SK-N-SH treated with all-trans-retinoic acid at 6 μM for 48 hours (cell line): ENCODE results near the gene ALKBH5.
A peak's percentile ranks its signal among the peaks of the same experiment; 100 is the strongest.

ENCODE experiments used
- ATAC-seq: fragments of 200-7000 bp; cut with Tn5 transposase; 3 replicates; pipeline ENCODE4 v1.9.1; 2020; ENCODE audit warnings: mild to moderate bottlenecking, moderate library complexity
- ARNTL ChIP-seq: fragments of 450-650 bp; formaldehyde crosslinking; IDR thresholded peaks from 2 replicates; pipeline ENCODE4 v1.5.0; 2020; ENCODE audit warnings: low read depth, mild to moderate bottlenecking, moderate library complexity, borderline replicate concordance
- BACH2 ChIP-seq: fragments of 250-450 bp; sonication (Bioruptor Pico); IDR thresholded peaks from 2 replicates; pipeline ENCODE4 v1.9.0; 2021; ENCODE audit warnings: mild to moderate bottlenecking, borderline replicate concordance
- CREB5 ChIP-seq: fragments of 250-450 bp; sonication (Bioruptor Pico); IDR thresholded peaks from 2 replicates; pipeline ENCODE4 v1.5.1; 2020; ENCODE audit warnings: low read depth, mild to moderate bottlenecking, moderate library complexity
- CSDC2 ChIP-seq: fragments of 250-450 bp; sonication (Bioruptor Pico); IDR thresholded peaks from 2 replicates; pipeline ENCODE4 v1.5.0; 2020; ENCODE audit warnings: mild to moderate bottlenecking, moderate library complexity
- CSRNP3 ChIP-seq: fragments of 250-450 bp; sonication (Bioruptor Pico); IDR thresholded peaks from 2 replicates; pipeline ENCODE4 v1.5.1; 2021; ENCODE audit warnings: mild to moderate bottlenecking, moderate library complexity
- ESRRG ChIP-seq: fragments of 250-450 bp; sonication (Bioruptor Pico); IDR thresholded peaks from 2 replicates; pipeline ENCODE4 v1.6.1; 2021; ENCODE audit warnings: mild to moderate bottlenecking
- GLIS3 ChIP-seq: fragments of 250-450 bp; sonication (Bioruptor Pico); IDR thresholded peaks from 2 replicates; pipeline ENCODE4 v1.5.0; 2020; ENCODE audit warnings: mild to moderate bottlenecking, moderate library complexity
- ISL1 ChIP-seq: fragments of 250-450 bp; sonication (Bioruptor Pico); IDR thresholded peaks from 2 replicates; pipeline ENCODE4 v2.1.2; 2022; ENCODE audit warnings: mild to moderate bottlenecking, moderate library complexity
- OSR1 ChIP-seq: fragments of 250-450 bp; sonication (Bioruptor Pico); IDR thresholded peaks from 2 replicates; pipeline ENCODE4 v1.8.0; 2022; ENCODE audit warnings: moderate library complexity, mild to moderate bottlenecking, inconsistent platforms
- PATZ1 ChIP-seq: fragments of 250-450 bp; sonication (Bioruptor Pico); IDR thresholded peaks from 2 replicates; pipeline ENCODE4 v1.8.0; 2020; ENCODE audit warnings: mild to moderate bottlenecking, moderate library complexity, borderline replicate concordance
- POU6F1 ChIP-seq: fragments of 250-450 bp; sonication (Bioruptor Pico); IDR thresholded peaks from 2 replicates; pipeline ENCODE4 v1.8.0; 2021; ENCODE audit warnings: low read depth, mild to moderate bottlenecking, moderate library complexity, borderline replicate concordance
- PPARA ChIP-seq: fragments of 250-450 bp; sonication (Bioruptor Pico); IDR thresholded peaks from 2 replicates; pipeline ENCODE4 v1.5.0; 2020; ENCODE audit warnings: mild to moderate bottlenecking, borderline replicate concordance
- RARB ChIP-seq: fragments of 250-450 bp; sonication (Bioruptor Pico); IDR thresholded peaks from 2 replicates; pipeline ENCODE4 v1.8.0; 2021; ENCODE audit warnings: mild to moderate bottlenecking, moderate library complexity
- SNAI2 ChIP-seq: fragments of 250-450 bp; sonication (Bioruptor Pico); IDR thresholded peaks from 2 replicates; pipeline ENCODE4 v1.5.0; 2020; ENCODE audit warnings: mild to moderate bottlenecking, moderate library complexity
- TCF4 ChIP-seq: fragments of 250-450 bp; sonication (Bioruptor Pico); IDR thresholded peaks from 2 replicates; pipeline ENCODE4 v1.8.0; 2021; ENCODE audit warnings: mild to moderate bottlenecking, moderate library complexity, borderline replicate concordance
- TSHZ2 ChIP-seq: fragments of 250-450 bp; sonication (Bioruptor Pico); IDR thresholded peaks from 2 replicates; pipeline ENCODE4 v1.5.0; 2020; ENCODE audit warnings: mild to moderate bottlenecking, moderate library complexity
- ZC3H10 ChIP-seq: fragments of 250-450 bp; sonication (Bioruptor Pico); IDR thresholded peaks from 2 replicates; pipeline ENCODE4 v1.5.1; 2021; ENCODE audit warnings: mild to moderate bottlenecking, moderate library complexity
- ZFP30 ChIP-seq: fragments of 450-650 bp; formaldehyde crosslinking; IDR thresholded peaks from 2 replicates; pipeline ENCODE4 v1.5.0; 2022; ENCODE audit warnings: mild to moderate bottlenecking, moderate library complexity
- ZNF8 ChIP-seq: fragments of 450-650 bp; formaldehyde crosslinking; IDR thresholded peaks from 2 replicates; pipeline ENCODE4 v1.5.0; 2020; ENCODE audit warnings: mild to moderate bottlenecking, moderate library complexity

The ALKBH5 gene

GRCh38 chr17:18143044-18143936 lies 40.3 kb upstream of the ALKBH5 start:
- TF ChIP-seq POU6F1 (CRISPR knock-in tag) (no peak), ARNTL (no peak)
- ATAC-seq = peak; percentile 30; the same call in 2 of the 3 replicates

GRCh38 chr17:18144261-18144660 lies 39.4 kb upstream of the ALKBH5 start:
- no peak for ATAC-seq

More at GRCh38 chr17:18144261-18144660, 39.4 kb upstream of the ALKBH5 start:
- TF ChIP-seq ESRRG (CRISPR knock-in tag) (no peak), BACH2 (CRISPR knock-in tag) (no peak), GLIS3 (CRISPR knock-in tag) (no peak), SNAI2 (no peak), CREB5 (CRISPR knock-in tag) (no peak), OSR1 (CRISPR knock-in tag) (no peak), ZC3H10 (CRISPR knock-in tag) (no peak), CSDC2 (CRISPR knock-in tag) (no peak), TSHZ2 (CRISPR knock-in tag) (no peak), PPARA (CRISPR knock-in tag) (no peak), ZNF8 (CRISPR knock-in tag) (no peak), PATZ1 (no peak), RARB (CRISPR knock-in tag) (no peak), ZFP30 (CRISPR knock-in tag) (no peak), CSRNP3 (CRISPR knock-in tag) (no peak), ARNTL (no peak), ISL1 (no peak), TCF4 (CRISPR knock-in tag) (no peak)
